HUES48 (cell line): ENCODE data around the gene CPNE8.

Experiments used
- H3K27ac ChIP-seq: one replicate; pipeline ENCODE4 v1.7.0; 2013; ENCODE audit warnings: low read depth, low read length, inconsistent platforms
- H3K27me3 ChIP-seq: 2 replicates; pipeline ENCODE4 v1.6.1; 2013; ENCODE audit warnings: mild to moderate bottlenecking, low read length; ENCODE audit not compliant: control insufficient read depth, insufficient read depth
- H3K36me3 ChIP-seq: 2 replicates; pipeline ENCODE4 v1.6.1; 2013; ENCODE audit warnings: low read length; ENCODE audit not compliant: control insufficient read depth, insufficient read depth
- H3K4me1 ChIP-seq: 2 replicates; pipeline ENCODE4 v1.6.1; 2013; ENCODE audit warnings: mild to moderate bottlenecking, low read length; ENCODE audit not compliant: control insufficient read depth, insufficient read depth
- H3K4me3 ChIP-seq: 2 replicates; pipeline ENCODE4 v1.5.1; 2013; ENCODE audit warnings: mild to moderate bottlenecking, low read depth, low read length
- H3K9ac ChIP-seq: 2 replicates; pipeline ENCODE4 v1.6.1; 2013; ENCODE audit warnings: mild to moderate bottlenecking, low read depth, low read length, moderate library complexity
- H3K9me3 ChIP-seq: 2 replicates; pipeline ENCODE4 v1.6.1; 2013; ENCODE audit warnings: low read length; ENCODE audit not compliant: control insufficient read depth, insufficient read depth

CPNE8 gene

DNA sequence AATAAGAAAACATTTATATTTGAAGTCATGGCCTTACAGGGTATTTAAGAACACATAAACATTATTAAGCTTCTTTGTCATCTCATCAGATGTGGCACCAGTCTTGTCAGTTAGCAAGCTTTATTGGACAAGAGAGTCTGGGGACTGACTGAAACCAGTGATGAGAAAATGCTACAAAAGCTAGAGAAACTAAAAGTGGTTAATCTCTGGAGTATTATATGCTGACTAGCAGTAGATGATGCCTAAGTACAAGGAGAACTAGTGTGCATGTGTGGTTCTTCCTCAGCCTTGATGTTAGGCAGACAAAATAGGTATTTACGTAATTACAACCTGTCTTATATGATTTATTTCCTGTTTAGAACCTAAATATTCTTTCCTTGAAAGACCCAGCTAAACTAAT lies 176.5 kb downstream of the CPNE8 start:
- no peaks in the 10 kb centered on the region for H3K9me3 ChIP-seq
- H3K36me3 ChIP-seq: no peaks in the 10 kb centered on the region
- H3K27me3 ChIP-seq: no peaks in the 10 kb centered on the region

DNA sequence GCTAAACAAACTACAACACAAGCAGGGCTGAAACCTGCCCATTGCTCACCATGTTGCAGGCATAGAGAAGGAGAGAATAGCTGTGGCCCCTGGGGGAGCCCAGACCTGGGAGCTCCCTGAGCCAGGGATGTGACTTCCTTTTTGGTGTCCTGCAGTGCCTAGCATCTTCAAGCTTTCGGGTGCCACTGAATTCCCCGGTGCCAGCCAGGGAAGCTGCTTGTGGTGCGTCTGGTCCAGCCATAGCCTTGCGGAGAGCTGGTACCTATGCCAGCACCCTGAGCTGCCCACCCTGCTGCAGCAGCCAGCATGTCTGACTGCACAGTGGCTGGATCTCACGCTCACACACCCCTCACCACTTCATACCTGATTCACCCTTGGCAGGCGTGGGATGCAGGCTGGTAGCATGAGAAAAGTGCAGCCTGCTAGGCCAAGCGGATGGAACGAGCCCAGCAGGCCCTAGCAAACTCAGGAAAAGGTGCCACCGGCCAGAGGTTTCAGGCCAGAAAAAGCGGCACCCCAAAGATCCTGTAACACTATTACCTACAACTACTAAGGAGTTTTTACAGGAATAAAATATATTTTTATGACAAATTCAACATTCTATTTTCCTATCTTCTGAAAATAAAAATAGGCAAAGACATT lies 183.7 kb downstream of the CPNE8 start:
- Histone ChIP-seq H3K4me1 (no peaks in the 10 kb centered on the region), H3K4me3 (no peak overlapping the region), H3K9me3 (no peaks in the 10 kb centered on the region), H3K27ac (no peak overlapping the region), H3K27me3 (no peaks in the 10 kb centered on the region), H3K36me3 (no peaks in the 10 kb centered on the region), H3K9ac (no peak overlapping the region)

More for the DNA sequence above, 176.5 kb downstream of the CPNE8 start:
- Histone ChIP-seq H3K4me1 (no peaks in the 10 kb centered on the region), H3K9ac (no peak overlapping the region), H3K4me3 (no peak overlapping the region), H3K27ac (no peak overlapping the region)

DNA sequence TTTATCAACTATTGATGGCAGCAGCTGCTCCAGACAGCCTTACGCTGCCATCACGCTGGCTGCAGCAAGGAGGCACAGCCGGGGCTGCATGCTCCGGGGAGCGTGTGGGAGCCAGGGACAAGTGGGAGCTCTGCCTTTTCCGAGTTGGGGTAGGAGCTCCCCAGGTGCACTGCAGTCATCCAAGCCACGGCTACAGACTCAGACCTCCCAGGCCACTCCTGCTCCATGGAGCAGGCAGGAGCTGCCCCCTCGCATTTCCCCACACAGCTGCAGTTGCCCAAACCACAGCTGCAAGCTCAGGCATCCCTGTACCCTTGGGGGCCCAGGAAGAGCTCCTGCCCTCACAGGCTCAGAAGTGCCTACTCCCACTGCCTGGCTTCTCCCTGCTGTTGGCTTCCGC lies 184.7 kb downstream of the CPNE8 start:
- Histone ChIP-seq H3K36me3 (no peaks in the 10 kb centered on the region), H3K4me3 (no peak overlapping the region), H3K27ac (no peak overlapping the region), H3K4me1 (no peaks in the 10 kb centered on the region), H3K27me3 (no peaks in the 10 kb centered on the region), H3K9me3 (no peaks in the 10 kb centered on the region), H3K9ac (no peak overlapping the region)

DNA sequence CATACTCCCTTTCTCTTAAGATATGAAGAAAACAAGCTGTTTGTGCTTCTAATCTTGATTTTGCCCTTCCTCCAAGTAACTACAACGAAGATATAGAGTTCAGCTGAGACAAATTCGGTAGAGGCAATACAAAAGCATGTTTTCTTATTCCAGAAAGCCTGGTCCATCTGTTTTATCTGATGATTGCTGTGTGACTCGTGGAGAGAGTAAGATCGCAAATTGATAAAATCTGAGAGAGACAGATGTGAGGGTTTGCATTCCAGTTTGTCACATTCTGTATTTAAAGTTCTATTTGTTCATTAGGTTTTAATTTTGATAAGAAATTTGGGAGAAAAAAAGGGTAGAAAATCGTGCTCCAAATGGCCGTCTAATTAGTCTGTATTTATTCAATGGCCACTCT lies 192.1 kb downstream of the CPNE8 start:
- no peak overlapping the region for H3K27ac ChIP-seq
- H3K9ac ChIP-seq: no peak overlapping the region
- H3K4me1 ChIP-seq: no peaks in the 10 kb centered on the region
- no peaks in the 10 kb centered on the region for H3K9me3 ChIP-seq
- H3K36me3 ChIP-seq: no peaks in the 10 kb centered on the region
- H3K4me3 ChIP-seq: no peak overlapping the region
- H3K27me3 ChIP-seq: no peaks in the 10 kb centered on the region

DNA sequence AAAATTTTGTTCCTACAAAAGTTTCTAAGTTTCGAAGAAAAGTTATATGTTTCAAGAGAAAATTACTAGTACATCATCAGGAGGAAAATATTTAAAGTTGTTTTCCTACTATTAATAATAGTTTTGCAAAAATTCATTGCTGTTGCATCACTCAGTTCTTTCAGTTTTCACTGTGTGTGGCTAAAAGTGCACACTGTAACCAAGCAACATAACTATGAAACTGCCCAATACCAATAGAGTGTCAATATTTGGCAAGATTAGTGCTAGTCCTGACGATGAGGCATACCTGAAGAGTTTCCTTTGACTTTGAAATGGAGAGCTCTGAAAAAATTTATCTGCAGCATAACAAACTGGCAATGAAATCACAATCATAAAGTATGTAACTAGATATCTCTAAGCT lies 194.3 kb downstream of the CPNE8 start:
- Histone ChIP-seq H3K27ac (no peak overlapping the region), H3K4me3 (no peak overlapping the region), H3K4me1 (no peaks in the 10 kb centered on the region), H3K9ac (no peak overlapping the region), H3K36me3 (no peaks in the 10 kb centered on the region), H3K27me3 (no peaks in the 10 kb centered on the region), H3K9me3 (no peaks in the 10 kb centered on the region)

DNA sequence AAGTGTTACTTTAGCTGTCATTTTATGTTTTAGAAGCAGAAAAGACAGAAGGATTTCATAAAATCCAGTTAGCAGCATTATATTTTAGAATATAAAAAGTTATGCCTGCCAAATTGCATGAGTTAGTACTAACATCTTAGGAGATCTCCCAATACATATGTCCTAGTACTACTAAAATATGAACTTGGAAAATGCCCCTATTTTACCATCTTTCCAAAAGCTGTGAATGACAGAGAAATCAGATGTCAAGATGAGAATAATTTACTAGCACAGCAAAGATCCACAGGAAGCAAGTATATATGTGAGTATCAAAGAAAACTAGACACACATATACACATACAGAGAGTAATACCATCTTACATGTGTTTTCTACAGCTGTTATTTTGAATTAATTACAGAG lies 196.9 kb downstream of the CPNE8 start:
- Histone ChIP-seq H3K27ac (no peak overlapping the region), H3K4me3 (no peak overlapping the region), H3K36me3 (no peaks in the 10 kb centered on the region), H3K9me3 (no peaks in the 10 kb centered on the region), H3K9ac (no peak overlapping the region), H3K4me1 (no peaks in the 10 kb centered on the region), H3K27me3 (no peaks in the 10 kb centered on the region)

DNA sequence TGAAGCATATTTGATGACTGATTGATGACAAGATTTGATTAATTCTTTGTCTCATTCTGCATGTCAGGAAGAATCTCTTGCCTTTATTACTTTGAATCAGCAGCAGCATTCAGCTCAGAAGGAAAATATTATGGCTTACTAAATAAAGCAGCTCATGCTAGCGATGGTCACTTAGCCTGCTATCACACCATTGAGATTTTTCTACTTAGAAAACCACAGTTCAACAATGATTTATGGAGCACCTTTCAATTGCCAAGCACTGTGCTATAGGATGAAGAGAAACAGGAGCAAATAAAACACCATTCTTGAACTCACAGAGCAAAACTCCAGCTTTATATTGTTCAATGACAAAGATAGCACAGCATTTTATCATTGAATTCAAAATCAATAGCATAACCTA lies 197.7 kb downstream of the CPNE8 start:
- H3K27me3 ChIP-seq: no peaks in the 10 kb centered on the region
- H3K9ac ChIP-seq: no peak overlapping the region
- no peak overlapping the region for H3K27ac ChIP-seq
- no peaks in the 10 kb centered on the region for H3K36me3 ChIP-seq
- H3K4me3 ChIP-seq: no peak overlapping the region
- no peaks in the 10 kb centered on the region for H3K4me1 ChIP-seq
- H3K9me3 ChIP-seq: no peaks in the 10 kb centered on the region

DNA sequence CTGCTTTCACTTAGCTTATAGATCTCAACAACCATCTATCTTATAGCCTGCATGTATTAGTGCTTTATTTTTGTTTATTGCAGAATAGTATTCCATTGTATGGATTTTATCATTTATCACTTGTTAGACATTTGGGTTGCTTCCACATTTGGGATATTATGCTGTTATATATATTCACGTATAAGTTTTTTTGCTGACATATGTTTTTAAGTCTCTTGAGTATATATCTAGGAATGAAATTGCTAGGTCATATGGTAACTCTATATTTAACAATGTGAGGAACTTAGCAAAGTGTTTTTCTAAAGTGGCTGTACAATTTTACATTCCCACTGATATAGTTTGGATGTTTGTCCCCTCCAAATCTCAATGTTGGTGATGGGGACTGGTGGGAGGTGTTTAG lies 208.1 kb downstream of the CPNE8 start:
- Histone ChIP-seq H3K27ac (no peak overlapping the region), H3K4me3 (no peak overlapping the region), H3K9ac (no peak overlapping the region), H3K4me1 (peaks cover 11% of the 10 kb centered on the region), H3K9me3 (no peaks in the 10 kb centered on the region), H3K27me3 (no peaks in the 10 kb centered on the region), H3K36me3 (no peaks in the 10 kb centered on the region)

DNA sequence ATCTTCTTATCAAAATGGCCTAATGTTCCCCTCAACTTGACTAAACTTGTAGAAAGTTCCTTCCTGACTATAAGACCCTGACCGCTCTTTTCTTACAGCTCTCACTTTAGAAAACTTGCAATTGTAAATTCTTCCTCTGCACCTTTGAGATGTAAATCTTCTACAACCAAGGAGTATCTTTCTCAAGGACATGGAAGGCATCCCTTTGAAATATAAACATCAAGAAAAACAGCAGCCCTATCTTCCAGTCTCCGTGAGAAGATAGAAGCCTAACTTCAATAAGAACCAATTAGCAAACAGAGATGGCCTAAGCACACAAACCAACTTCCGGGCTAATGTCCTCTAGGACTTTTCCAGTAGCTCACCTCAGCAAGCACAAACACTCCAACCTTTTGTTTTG lies 210.3 kb downstream of the CPNE8 start:
- peak overlapping the region; percentile 49 for H3K27ac ChIP-seq
- no peak overlapping the region for H3K9ac ChIP-seq
- no peaks in the 10 kb centered on the region for H3K27me3 ChIP-seq
- peaks cover 11% of the 10 kb centered on the region for H3K4me1 ChIP-seq
- H3K36me3 ChIP-seq: no peaks in the 10 kb centered on the region
- no peaks in the 10 kb centered on the region for H3K9me3 ChIP-seq
- H3K4me3 ChIP-seq: no peak overlapping the region

DNA sequence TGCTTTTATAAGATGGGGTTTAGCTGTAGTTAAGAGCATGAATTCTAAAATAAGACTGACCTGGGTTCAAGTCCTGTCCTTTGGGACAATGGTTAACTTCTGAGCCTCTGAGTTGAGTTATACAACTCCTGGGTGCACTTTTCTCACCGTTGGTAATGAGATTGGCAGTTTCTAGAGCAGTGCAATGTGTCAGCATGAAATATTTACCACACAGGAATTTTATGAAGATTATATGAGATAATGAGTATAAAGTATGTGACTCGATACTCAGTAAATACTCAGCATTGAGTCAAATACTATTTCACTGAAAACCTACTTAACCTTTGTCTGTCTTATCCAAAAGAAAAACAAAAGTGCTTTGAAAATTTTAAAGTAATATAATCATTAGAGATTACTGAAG lies 214.2 kb downstream of the CPNE8 start:
- Histone ChIP-seq H3K4me1 (peaks cover 11% of the 10 kb centered on the region), H3K27ac (no peak overlapping the region), H3K4me3 (no peak overlapping the region), H3K27me3 (no peaks in the 10 kb centered on the region), H3K9ac (no peak overlapping the region), H3K9me3 (no peaks in the 10 kb centered on the region), H3K36me3 (no peaks in the 10 kb centered on the region)

DNA sequence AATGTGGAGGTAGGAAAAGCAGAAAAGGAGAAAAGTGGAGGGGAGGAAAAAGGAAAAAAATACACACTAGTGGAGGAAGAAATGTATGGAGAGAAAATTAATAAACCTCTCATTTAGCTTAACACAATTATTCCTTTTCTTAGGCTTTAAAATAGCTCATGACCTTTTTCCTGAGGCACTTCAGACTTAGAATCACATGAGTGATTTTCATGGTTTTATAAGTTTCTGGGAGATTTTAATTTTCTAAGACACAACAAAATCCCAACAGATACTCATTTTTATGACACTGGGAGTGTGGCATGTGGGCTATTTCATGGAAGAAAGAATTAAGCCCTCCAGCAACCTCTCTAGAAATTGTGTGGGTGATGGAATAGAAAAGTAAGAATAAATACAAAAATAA lies 214.7 kb downstream of the CPNE8 start:
- H3K4me3 ChIP-seq: no peak overlapping the region
- no peaks in the 10 kb centered on the region for H3K27me3 ChIP-seq
- H3K27ac ChIP-seq: no peak overlapping the region
- H3K4me1 ChIP-seq: peaks cover 11% of the 10 kb centered on the region
- H3K36me3 ChIP-seq: no peaks in the 10 kb centered on the region
- H3K9me3 ChIP-seq: no peaks in the 10 kb centered on the region
- H3K9ac ChIP-seq: no peak overlapping the region

DNA sequence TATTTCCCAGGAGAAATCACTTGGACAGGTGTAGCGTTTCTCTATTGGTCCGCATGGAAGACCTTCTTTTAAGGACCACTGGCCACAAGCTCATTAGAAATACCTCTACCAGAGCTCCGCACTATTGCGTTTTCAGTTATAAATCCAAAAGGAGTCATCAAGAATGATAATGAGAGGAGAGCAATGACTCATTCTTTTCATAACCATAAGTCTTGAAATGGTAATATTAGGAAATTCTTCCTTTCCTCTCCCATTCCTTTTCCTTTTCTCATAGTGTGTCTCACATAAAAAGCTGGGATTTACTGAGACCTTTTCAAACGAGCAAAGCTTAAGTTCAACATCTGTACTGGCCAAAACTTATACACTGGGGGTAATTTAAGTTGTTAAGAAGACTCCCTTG lies 215.7 kb downstream of the CPNE8 start:
- peaks cover 4% of the 10 kb centered on the region for H3K4me1 ChIP-seq
- H3K27ac ChIP-seq: no peak overlapping the region
- no peaks in the 10 kb centered on the region for H3K36me3 ChIP-seq
- H3K9me3 ChIP-seq: no peaks in the 10 kb centered on the region
- no peaks in the 10 kb centered on the region for H3K27me3 ChIP-seq
- no peak overlapping the region for H3K4me3 ChIP-seq
- H3K9ac ChIP-seq: no peak overlapping the region
